GM06990 (cell line): ENCODE measurements around the gene NUP37.
"Not testable (repeated sequence)": the region's sequence is repeated elsewhere in the genome, so short reads cannot be mapped to it uniquely, and the experiment has no call there.

ENCODE experiments used
- DNase-seq: peaks from one replicate; pipeline ENCODE4 v3.0.0-alpha.2; 2011; ENCODE audit not compliant: insufficient read length; ENCODE audit errors: extremely low read depth
- H3K27me3 ChIP-seq: replicated peaks from 2 replicates; pipeline ENCODE4 v1.6.0; 2011; ENCODE audit warnings: low read length; ENCODE audit not compliant: control insufficient read depth, insufficient read depth
- H3K36me3 ChIP-seq: 2 replicates; pipeline ENCODE4 v1.5.1; 2011; ENCODE audit warnings: low read length; ENCODE audit not compliant: control insufficient read depth, insufficient read depth
- H3K4me3 ChIP-seq: replicated peaks from 2 replicates; pipeline ENCODE4 v1.5.1; 2011; ENCODE audit warnings: low read depth, mild to moderate bottlenecking, control low read depth, low read length
- CTCF ChIP-seq: IDR thresholded peaks from 2 replicates; pipeline ENCODE4 v1.5.1; 2011; ENCODE audit warnings: low read length, control low read depth, mild to moderate bottlenecking, inconsistent platforms; ENCODE audit not compliant: insufficient read depth, poor library complexity, severe bottlenecking

Gene NUP37

GRCh38 chr12:102110782-102111181 is 9.1 kb downstream of the NUP37 start:
- Histone ChIP-seq H3K4me3 (no peak overlapping the region), H3K36me3 (peaks cover 10% of the 10 kb centered on the region), H3K27me3 (no peaks in the 10 kb centered on the region)
- DNase-seq, result no peak
- TF ChIP-seq CTCF, result no peak

- Histone ChIP-seq H3K36me3 (peaks cover 10% of the 10 kb centered on the region), H3K27me3 (no peaks in the 10 kb centered on the region), H3K4me3 (no peak overlapping the region)
- DNase-seq, result no peak
- no peak for TF ChIP-seq CTCF
Observed at GRCh38 chr12:102107970-102108369, 11.9 kb downstream of the NUP37 start.

DNA sequence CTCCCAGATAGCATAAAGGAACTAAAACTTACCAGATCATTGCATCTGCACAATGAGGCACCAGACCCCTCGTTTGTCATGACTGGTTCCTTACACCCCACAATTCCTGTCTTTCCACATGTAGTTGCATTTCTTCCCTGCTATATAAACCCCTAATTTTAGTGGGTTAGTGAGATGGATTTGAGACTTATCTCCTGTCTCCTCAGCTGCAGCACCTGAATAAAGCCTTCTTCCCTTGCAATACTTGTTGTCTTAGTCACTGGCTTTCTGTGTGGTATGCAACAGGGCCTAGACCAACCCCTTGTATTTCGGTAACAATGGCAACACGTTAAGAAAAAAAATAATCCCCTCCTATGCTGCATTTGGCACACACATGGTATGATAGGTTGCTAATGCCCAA is 13.0 kb downstream of the NUP37 start:
- TF ChIP-seq CTCF, result no peak

GRCh38 chr12:102096855-102097254 is 23.1 kb downstream of the NUP37 start:
- no peak for TF ChIP-seq CTCF
- Histone ChIP-seq H3K4me3 (no peak overlapping the region), H3K27me3 (no peaks in the 10 kb centered on the region), H3K36me3 (no peaks in the 10 kb centered on the region; the same call in 1 of the 2 replicates)
- no peak for DNase-seq

More for the DNA sequence above, 13.0 kb downstream of the NUP37 start:
- Histone ChIP-seq H3K27me3 (no peaks in the 10 kb centered on the region), H3K36me3 (peaks cover 10% of the 10 kb centered on the region), H3K4me3 (no peak overlapping the region)
- no peak for DNase-seq

GRCh38 chr12:102095677-102096263 is 24.1 kb downstream of the NUP37 start:
- H3K27me3 ChIP-seq, result no peaks in the 10 kb centered on the region
- peak; percentile 52 for TF ChIP-seq CTCF
- DNase-seq, result no peak
- H3K36me3 ChIP-seq, result no peaks in the 10 kb centered on the region; the same call in 1 of the 2 replicates
- no peak overlapping the region for H3K4me3 ChIP-seq

GRCh38 chr12:102093319-102093718 is 26.6 kb downstream of the NUP37 start:
- Histone ChIP-seq H3K27me3 (no peaks in the 10 kb centered on the region), H3K4me3 (no peak overlapping the region), H3K36me3 (no peaks in the 10 kb centered on the region; the same call in 1 of the 2 replicates)
- no peak for TF ChIP-seq CTCF
- DNase-seq, result no peak

- H3K4me3 ChIP-seq, DNase-seq, H3K36me3 ChIP-seq, H3K27me3 ChIP-seq: not testable (repeated sequence)
Observed at GRCh38 chr12:102089228-102089835, 30.6 kb downstream of the NUP37 start.
